Pancreas (tissue), 10 donors: Measurements from ENCODE around the gene FAM193A. TPM values are rescaled to one million over a fixed set of nuclear protein-coding genes. Genes with fewer than 3 reads are reported as not detected.

Experiments used
- ATAC-seq, 4 donors: fragments of 200-7000 bp; cut with Tn5 transposase; one replicate each; pipeline versions ENCODE4 v1.8.0 to v1.9.1; 2020; ENCODE audit warnings: mild to moderate bottlenecking in 4 of 4, moderate library complexity in 4 of 4
- DNase-seq, 6 donors: peaks; one replicate each; pipeline ENCODE4 v3.0.0-alpha.2; 2020
- FAIRE-seq: peaks from 2 replicates; lab custom pipeline; 2012; peaks lifted over from hg19 to GRCh38; lab: Jason Lieb, UNC
- H3K27ac ChIP-seq, 4 donors: fragments of 200-600 bp; sonication (generic); 1 replicate in 3 of 4; 2 replicates in 1 of 4; pipeline versions ENCODE4 v1.5.0 to v1.8.0; 2020
- H3K27me3 ChIP-seq, 4 donors: fragments of 200-600 bp; one replicate each; pipeline ENCODE4 v1.8.0; 2021
- H3K36me3 ChIP-seq, 3 donors: fragments of 200-600 bp; sonication (generic) in 1 of 3; one replicate each; pipeline versions ENCODE4 v1.5.0 to v1.8.0; 2020 to 2021
- H3K4me1 ChIP-seq, 3 donors: fragments of 200-600 bp; one replicate each; pipeline ENCODE4 v1.8.0; 2021
- H3K4me3 ChIP-seq, 4 donors: fragments of 200-600 bp; sonication (generic) in 2 of 4; one replicate each; pipeline versions ENCODE4 v1.5.0 to v1.8.0; 2020 to 2021
- H3K9me3 ChIP-seq, 4 donors: fragments of 200-600 bp; one replicate each; pipeline ENCODE4 v1.8.0; 2021
- CTCF ChIP-seq, 4 donors: fragments of 200-600 bp; sonication (generic) in 3 of 4; IDR thresholded peaks; one replicate each; pipeline versions ENCODE4 v1.5.0 to v1.8.0; 2021; ENCODE audit warnings: antibody characterized with exemption in 4 of 4
- WGBS, 2 donors: extraction: QIAGEN DNeasy Blood & Tissue Kit; methylation state at CpG; one replicate each; pipeline ENCODE4 v1.1.7; 2013; 5-methylcytosine and 5-hydroxymethylcytosine counted together
- intact Hi-C, 3 donors: fragments of 100-400 bp; cut with DNase I; formaldehyde crosslinking; loops; one replicate each; pipeline versions ENCODE4 v1.11.1 to v1.14.2; 2022
- polyA plus RNA-seq, 2 donors: library from polyadenylated mRNA; stranded (reverse); fragments of 200-250 nt; gene quantifications; one replicate each; pipeline ENCODE4 v1.2.3, GENCODE V29; 2013
- total RNA-seq, 6 donors: library from RNA; stranded (reverse); fragmentation: NEBNext Ultra II Directional in 4 of 6; extraction: Animal tissue kit (Norgen Biotek cat#: 25700) in 4 of 6; gene quantifications; one replicate each; pipeline versions ENCODE4 v1.2.1 to v1.2.4, GENCODE V29; 2021 to 2023
- donor health status: healthy with polysubstance abuse.
- donor health status: DM: no; HTN: no; CAD: no; lungs with moderate emphysema.
- donor health status: DM: no; HTN: no; CAD: no.
- donor health status: control.
- donor health status: control.
- donor health status: Bipolar disorder and iron deficiency.
- donor health status: DM: yes; HTN: yes; CAD: no.
- donor health status: DM: no; HTN: no; CAD: no.
- donor health status: DM: no; HTN: no; CAD: no.
- donor health status: DM: yes; HTN: yes; CAD: no.

FAM193A gene
- total and polyA plus RNA-seq, 8 donors, result 10.1 to 17.0 (median 10.7) TPM

- no peak overlapping the region for H3K27ac ChIP-seq
- ATAC-seq (no peak), FAIRE-seq (no peak), DNase-seq (no peak)
- intact Hi-C loops, result no loop called here
- H3K9me3 ChIP-seq, result no peaks in the 10 kb centered on the region
- WGBS, 2 donors, result 92 to 93% methylated on average over 6 of the region's 6 CpGs
- no peaks in the 10 kb centered on the region for H3K4me1 ChIP-seq
- peaks cover 0 to 21% (median 0%) of the 10 kb centered on the region in 3 donors for H3K36me3 ChIP-seq
- H3K27me3 ChIP-seq, result no peaks in the 10 kb centered on the region
- H3K4me3 ChIP-seq, result no peak overlapping the region
- no peak for TF ChIP-seq CTCF (IDR thresholded peaks at IDR 0.05)
These were observed 87.0 kb downstream of the FAM193A start for GRCh38 chr4:2623442-2623841.

- DNase-seq (peak in 1 of 6 donors; percentile 37), FAIRE-seq (no peak), ATAC-seq (no peak)
- no peaks in the 10 kb centered on the region for H3K9me3 ChIP-seq
- H3K36me3 ChIP-seq, result peaks cover 0 to 25% (median 0%) of the 10 kb centered on the region in 3 donors
- TF ChIP-seq CTCF (IDR thresholded peaks at IDR 0.05), result no peak
- intact Hi-C loops, result no loop called here
- H3K27me3 ChIP-seq, result no peaks in the 10 kb centered on the region
- WGBS, 2 donors, result 90 to 91% methylated on average over 22 of the region's 22 CpGs
- H3K4me3 ChIP-seq, result no peak overlapping the region
- no peaks in the 10 kb centered on the region for H3K4me1 ChIP-seq
- H3K27ac ChIP-seq, result no peak overlapping the region
These were observed 88.5 kb downstream of the FAM193A start for GRCh38 chr4:2624782-2625530.

- DNase-seq (peak in 4 of 6 donors; percentile 10 to 68 (median 43)), ATAC-seq (peak in 3 of 4 donors; percentile 27 to 43 (median 38)), FAIRE-seq (no peak)
- intact Hi-C loops, result no loop called here
- peaks cover 0 to 31% (median 4%) of the 10 kb centered on the region in 3 donors for H3K36me3 ChIP-seq
- no peak for TF ChIP-seq CTCF (IDR thresholded peaks at IDR 0.05)
- no peak overlapping the region for H3K4me3 ChIP-seq
- WGBS, 2 donors, result 55 to 57% methylated on average over 10 of the region's 10 CpGs
- H3K9me3 ChIP-seq, result no peaks in the 10 kb centered on the region
- no peaks in the 10 kb centered on the region for H3K4me1 ChIP-seq
- H3K27me3 ChIP-seq, result no peaks in the 10 kb centered on the region
- no peak overlapping the region for H3K27ac ChIP-seq
These were observed 89.8 kb downstream of the FAM193A start for GRCh38 chr4:2626231-2626630.

- TF ChIP-seq CTCF (IDR thresholded peaks at IDR 0.05), result no peak
- H3K36me3 ChIP-seq, result peaks cover 0 to 40% (median 4%) of the 10 kb centered on the region in 3 donors
- H3K27ac ChIP-seq, result no peak overlapping the region
- peak in 1 of 6 donors; percentile 25 for DNase-seq
- no peaks in the 10 kb centered on the region for H3K27me3 ChIP-seq
- intact Hi-C loops, result no loop called here
- no peak for FAIRE-seq
- WGBS, 2 donors, result 95% methylated on average over 24 of the region's 24 CpGs
- no peak for ATAC-seq
- H3K9me3 ChIP-seq, result no peaks in the 10 kb centered on the region
- no peak overlapping the region for H3K4me3 ChIP-seq
- H3K4me1 ChIP-seq, result no peaks in the 10 kb centered on the region
These were observed 94.3 kb downstream of the FAM193A start for GRCh38 chr4:2630556-2631273.
